OCI-LY1 (cell line): ENCODE measurements around the gene OLFM1.

Experiments used
- H2AFZ ChIP-seq: fragments of 200-600 bp; sonication (generic), shearing (Covaris generic); 2 replicates; pipeline ENCODE4 v1.6.0; 2014; ENCODE audit warnings: antibody characterized with exemption, mild to moderate bottlenecking, low read length
- H3F3A ChIP-seq: fragments of 200-600 bp; sonication (generic), shearing (Covaris generic); 2 replicates; pipeline ENCODE4 v1.6.0; 2014; ENCODE audit warnings: mild to moderate bottlenecking, antibody characterized with exemption, low read length, moderate library complexity; ENCODE audit not compliant: insufficient read depth
- H3K27ac ChIP-seq: fragments of 200-600 bp; sonication (generic); 2 replicates; pipeline ENCODE4 v1.5.1; 2014; ENCODE audit warnings: low read length, mixed run types, mild to moderate bottlenecking, low read depth; ENCODE audit not compliant: poor library complexity, severe bottlenecking
- H3K27me3 ChIP-seq: fragments of 200-600 bp; sonication (generic); 2 replicates; pipeline ENCODE4 v1.6.0; 2014; ENCODE audit warnings: antibody characterized with exemption, mild to moderate bottlenecking, low read length, moderate library complexity; ENCODE audit not compliant: insufficient read depth
- H3K36me3 ChIP-seq: fragments of 200-600 bp; sonication (generic); 2 replicates; pipeline ENCODE4 v1.6.1; 2014; ENCODE audit warnings: mild to moderate bottlenecking, antibody characterized with exemption, low read length, moderate library complexity, mixed read lengths; ENCODE audit not compliant: insufficient read depth
- H3K4me1 ChIP-seq: fragments of 200-600 bp; sonication (generic); 2 replicates; pipeline ENCODE4 v1.5.1; 2014; ENCODE audit warnings: mild to moderate bottlenecking, low read length, moderate library complexity; ENCODE audit not compliant: insufficient read depth, severe bottlenecking
- H3K4me2 ChIP-seq: fragments of 200-600 bp; sonication (generic), shearing (Covaris generic); 2 replicates; pipeline ENCODE4 v1.6.1; 2014; ENCODE audit warnings: low read length
- H3K4me3 ChIP-seq: fragments of 200-600 bp; sonication (generic); 2 replicates; pipeline ENCODE4 v1.5.1; 2014; ENCODE audit warnings: low read length, low read depth, mild to moderate bottlenecking, mixed read lengths; ENCODE audit not compliant: poor library complexity, severe bottlenecking
- H3K79me2 ChIP-seq: fragments of 200-600 bp; shearing (Covaris generic); 2 replicates; pipeline ENCODE4 v1.6.1; 2016; ENCODE audit warnings: mixed run types, low read length, mixed read lengths; ENCODE audit not compliant: insufficient read depth
- H3K9ac ChIP-seq: fragments of 200-600 bp; sonication (generic), shearing (Covaris generic); 2 replicates; pipeline ENCODE4 v1.6.1; 2014; ENCODE audit warnings: mild to moderate bottlenecking, low read length, mixed read lengths
- H3K9me2 ChIP-seq: fragments of 200-600 bp; sonication (generic), shearing (Covaris generic); 2 replicates; pipeline ENCODE4 v1.6.1; 2014; ENCODE audit warnings: low read depth, mild to moderate bottlenecking, low read length, mixed read lengths
- H3K9me3 ChIP-seq: fragments of 200-600 bp; shearing (Covaris generic); 2 replicates; pipeline ENCODE4 v1.6.1; 2014; ENCODE audit warnings: low read length, mixed read lengths
- H4K20me1 ChIP-seq: fragments of 200-600 bp; sonication (generic), shearing (Covaris generic); 2 replicates; pipeline ENCODE4 v1.6.0; 2016; ENCODE audit warnings: mild to moderate bottlenecking, low read length; ENCODE audit not compliant: insufficient read depth
- CTCF ChIP-seq: fragments of 200-600 bp; sonication (generic), shearing (Covaris generic); IDR thresholded peaks from 2 replicates; pipeline ENCODE4 v1.5.1; 2017; ENCODE audit warnings: mild to moderate bottlenecking, antibody characterized with exemption, low read length, moderate library complexity, mixed read lengths
- EZH2 ChIP-seq: fragments of 200-600 bp; sonication (generic), shearing (Covaris generic); IDR thresholded peaks from 2 replicates; pipeline ENCODE4 v1.8.0; 2017; ENCODE audit warnings: borderline replicate concordance, mixed run types, mild to moderate bottlenecking, antibody characterized with exemption, low read length, moderate library complexity, mixed read lengths

OLFM1 gene

GRCh38 chr9:135127718-135128670, 40.5 kb downstream of the OLFM1 start:
- Histone ChIP-seq H3K9ac (no peak overlapping the region), H3K4me3 (no peak overlapping the region), H3K79me2 (no peaks in the 10 kb centered on the region), H4K20me1 (no peaks in the 10 kb centered on the region), H3K4me1 (no peaks in the 10 kb centered on the region), H3K27me3 (peaks cover 7% of the 10 kb centered on the region; the same call in 1 of the 2 replicates), H3K9me3 (no peaks in the 10 kb centered on the region), H2AFZ (no peak overlapping the region), H3F3A (no peaks in the 10 kb centered on the region), H3K4me2 (no peak overlapping the region), H3K36me3 (no peaks in the 10 kb centered on the region), H3K9me2 (no peaks in the 10 kb centered on the region), H3K27ac (no peak overlapping the region)
- TF ChIP-seq EZH2 (no peak), CTCF (no peak)

- H2AFZ ChIP-seq, result no peak overlapping the region
- no peaks in the 10 kb centered on the region for H3F3A ChIP-seq
- no peak overlapping the region for H3K9ac ChIP-seq
- H3K36me3 ChIP-seq, result no peaks in the 10 kb centered on the region
- no peaks in the 10 kb centered on the region for H3K4me1 ChIP-seq
- peaks cover 7% of the 10 kb centered on the region; the same call in 1 of the 2 replicates for H3K27me3 ChIP-seq
- no peaks in the 10 kb centered on the region for H3K9me3 ChIP-seq
- H3K9me2 ChIP-seq, result no peaks in the 10 kb centered on the region
- H4K20me1 ChIP-seq, result no peaks in the 10 kb centered on the region
- H3K27ac ChIP-seq, result no peak overlapping the region
- no peak overlapping the region for H3K4me3 ChIP-seq
- H3K79me2 ChIP-seq, result no peaks in the 10 kb centered on the region
- no peak for TF ChIP-seq EZH2
- TF ChIP-seq CTCF, result no peak
- no peak overlapping the region for H3K4me2 ChIP-seq
These were observed 41.7 kb downstream of the OLFM1 start for GRCh38 chr9:135129137-135129695.

GRCh38 chr9:135130207-135130976, 42.9 kb downstream of the OLFM1 start:
- no peaks in the 10 kb centered on the region for H3F3A ChIP-seq
- H3K36me3 ChIP-seq, result no peaks in the 10 kb centered on the region
- no peak overlapping the region for H2AFZ ChIP-seq
- H3K4me2 ChIP-seq, result no peak overlapping the region
- TF ChIP-seq EZH2 (no peak), CTCF (no peak)
- no peaks in the 10 kb centered on the region for H3K4me1 ChIP-seq
- H3K4me3 ChIP-seq, result no peak overlapping the region
- no peaks in the 10 kb centered on the region for H3K9me3 ChIP-seq
- no peak overlapping the region for H3K27ac ChIP-seq
- H3K9ac ChIP-seq, result no peak overlapping the region
- H3K9me2 ChIP-seq, result no peaks in the 10 kb centered on the region
- H3K79me2 ChIP-seq, result no peaks in the 10 kb centered on the region
- H3K27me3 ChIP-seq, result peaks cover 7% of the 10 kb centered on the region; the same call in 1 of the 2 replicates
- H4K20me1 ChIP-seq, result no peaks in the 10 kb centered on the region
